GM18861 (cell line): ENCODE data around the gene RBM19.

Source experiments
- ATAC-seq: cut with Tn5 transposase; IDR thresholded peaks from one replicate; pipeline ENCODE4 v1.9.1; 2021; ENCODE audit not compliant: unreplicated experiment

The RBM19 gene

DNA sequence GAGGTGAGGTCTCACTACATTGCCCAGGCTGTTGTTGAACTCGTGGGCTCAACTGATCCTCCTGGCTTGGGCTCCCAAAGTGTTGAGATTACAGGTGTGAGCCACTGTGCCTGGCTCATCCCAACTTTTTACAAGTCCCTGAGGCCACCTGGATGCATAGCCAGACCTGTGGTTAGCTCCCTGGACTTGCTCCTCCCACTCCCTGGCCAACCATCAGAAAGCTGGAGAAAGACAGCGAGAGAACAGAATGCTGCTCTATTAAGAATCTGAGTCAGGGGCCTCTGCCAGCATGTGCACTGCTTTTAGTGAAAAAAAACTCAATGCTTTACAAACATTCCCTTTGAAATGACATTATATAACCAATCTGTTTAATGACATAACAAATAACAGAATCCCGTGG is 78.2 kb downstream of the RBM19 start:
- no peak for ATAC-seq

DNA sequence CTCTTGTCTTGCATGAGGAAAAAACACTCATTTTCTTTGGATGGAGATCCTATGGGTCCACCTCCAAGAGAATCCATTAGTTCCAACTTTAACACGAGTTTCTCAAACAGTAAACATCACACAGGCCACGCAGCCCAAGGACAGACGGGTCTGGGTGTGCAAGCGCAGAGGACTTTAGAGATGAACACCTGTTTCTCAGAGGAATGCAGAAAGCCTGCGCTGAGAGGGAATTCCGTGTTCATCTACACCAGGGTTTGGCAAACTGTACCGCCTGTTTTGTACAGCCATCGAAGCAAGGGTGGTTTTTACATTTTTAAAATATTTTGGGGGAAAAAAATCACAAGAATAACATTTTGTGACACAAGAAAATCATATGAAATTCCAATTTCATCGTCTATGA is 79.4 kb downstream of the RBM19 start:
- no peak for ATAC-seq

DNA sequence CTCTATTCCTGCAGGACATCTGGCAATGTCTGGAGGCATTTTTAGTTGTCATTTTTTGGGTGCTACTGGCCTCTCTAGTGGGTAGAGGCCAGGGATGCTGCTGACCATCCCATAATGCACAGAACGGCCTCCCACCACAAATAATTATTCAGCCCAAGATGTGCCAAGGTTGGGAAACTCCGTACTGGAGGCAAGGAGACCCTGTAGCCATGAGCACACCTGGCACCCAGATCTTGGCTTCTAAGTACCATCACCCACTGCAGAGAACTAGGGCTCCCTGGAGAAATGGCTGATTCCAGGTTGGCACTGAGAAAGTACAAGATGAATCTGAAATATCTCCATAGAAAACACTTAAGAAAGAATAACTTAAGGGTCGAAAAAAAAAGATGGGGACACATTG is 81.7 kb downstream of the RBM19 start:
- ATAC-seq: no peak

DNA sequence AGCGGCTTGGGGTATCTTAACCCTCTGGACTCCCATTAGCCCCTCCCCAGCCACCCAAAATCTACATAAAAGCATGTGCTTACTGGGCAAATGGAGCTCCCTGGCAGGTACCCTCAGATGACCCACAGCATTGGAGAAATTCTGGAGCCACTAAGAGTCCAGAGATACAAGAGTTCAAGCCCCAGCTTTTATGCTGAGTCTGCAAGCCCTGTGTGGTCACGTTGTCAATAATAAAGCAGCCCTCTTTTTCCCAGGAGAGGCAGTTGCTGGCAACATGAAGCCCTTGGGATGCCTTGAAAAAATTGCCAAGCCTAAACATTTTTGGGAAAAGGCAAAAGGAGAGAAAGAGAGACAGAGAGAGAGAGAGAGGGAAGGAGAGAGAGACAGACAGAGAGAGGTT is 83.4 kb downstream of the RBM19 start:
- ATAC-seq: no peak

DNA sequence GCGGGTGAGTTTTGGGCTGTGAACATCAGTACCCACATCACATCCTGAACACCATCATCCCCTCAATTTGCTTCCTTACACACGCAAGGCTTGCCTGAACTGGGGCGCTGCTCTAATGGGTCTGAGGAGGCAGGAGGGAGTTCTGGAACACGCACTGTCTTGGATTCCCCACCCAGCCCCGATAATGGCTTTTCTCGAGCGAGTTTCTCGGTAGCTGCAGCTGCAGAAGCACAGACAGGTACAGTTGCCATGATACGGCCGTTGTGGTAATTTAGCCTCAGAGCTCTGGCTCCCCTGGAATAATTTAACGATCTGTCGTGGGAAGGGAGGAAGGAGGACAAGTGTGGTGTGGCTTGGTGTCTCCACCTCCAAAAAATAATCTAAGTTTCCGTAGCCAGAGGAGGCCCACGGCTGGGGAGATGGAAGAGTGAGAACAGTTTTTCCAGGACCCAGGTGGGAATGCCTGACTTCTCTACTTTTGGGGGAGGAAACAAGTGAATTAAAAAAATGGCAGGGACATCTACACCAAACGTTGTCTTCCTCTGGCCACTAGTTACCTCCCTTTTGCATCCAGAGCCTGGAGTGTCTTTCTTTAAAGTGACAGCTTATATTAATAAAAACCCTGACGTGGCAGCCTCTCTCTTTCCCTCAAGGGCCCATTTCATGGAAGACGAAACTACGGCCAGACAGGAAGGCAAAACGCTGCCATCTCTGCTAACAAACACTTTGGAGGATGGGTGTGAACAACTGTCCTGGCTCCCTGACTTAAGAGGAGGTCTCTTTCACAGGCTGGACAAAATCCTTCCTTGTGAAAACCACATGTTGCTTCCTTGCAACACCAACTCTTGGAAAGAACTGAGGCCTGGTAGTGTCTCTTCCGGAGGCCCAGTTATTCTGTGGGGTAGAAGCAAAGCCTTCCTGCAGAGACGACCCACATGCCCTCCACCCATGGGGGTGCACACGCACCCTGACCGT is 84.8 kb downstream of the RBM19 start:
- no peak for ATAC-seq

DNA sequence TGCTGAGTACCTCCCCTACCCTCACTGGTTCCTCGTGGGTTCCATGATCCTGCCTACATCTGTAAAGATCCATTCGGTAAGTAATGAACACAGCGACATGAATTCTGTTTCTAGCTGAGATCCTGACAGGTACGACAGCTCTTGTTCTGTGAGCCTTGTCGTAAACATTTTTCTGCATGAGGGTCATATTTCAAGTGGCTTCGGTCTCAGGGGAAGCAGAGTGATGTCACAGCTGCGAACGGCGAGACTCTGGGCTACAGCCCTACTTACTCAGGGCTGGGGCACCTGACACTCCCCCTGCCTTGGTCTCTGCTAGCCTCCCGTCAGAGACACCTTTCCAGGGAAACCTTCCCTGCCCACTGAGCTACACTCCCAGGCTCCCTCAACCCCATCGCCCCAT is 85.8 kb downstream of the RBM19 start:
- ATAC-seq: no peak

DNA sequence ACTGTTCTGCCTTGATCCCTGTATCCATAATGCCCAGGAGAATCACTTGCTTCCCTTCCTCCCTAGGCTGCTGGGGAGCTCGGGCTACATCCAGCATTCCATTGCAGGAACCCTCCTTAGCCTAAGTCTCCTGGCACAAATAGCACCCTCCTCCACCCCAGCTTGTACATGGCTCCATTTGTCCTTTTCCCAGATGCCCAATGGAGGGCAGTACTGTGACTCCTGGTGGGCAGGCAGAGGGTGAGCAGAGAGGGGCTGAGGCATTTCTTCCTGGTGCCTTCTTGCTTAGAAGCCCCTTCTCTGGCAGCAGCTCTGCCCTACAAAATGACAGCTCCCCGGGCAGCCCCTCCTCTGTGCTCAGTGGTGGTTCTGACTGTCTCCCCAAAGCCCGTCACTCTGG is 86.5 kb downstream of the RBM19 start:
- ATAC-seq: no peak

DNA sequence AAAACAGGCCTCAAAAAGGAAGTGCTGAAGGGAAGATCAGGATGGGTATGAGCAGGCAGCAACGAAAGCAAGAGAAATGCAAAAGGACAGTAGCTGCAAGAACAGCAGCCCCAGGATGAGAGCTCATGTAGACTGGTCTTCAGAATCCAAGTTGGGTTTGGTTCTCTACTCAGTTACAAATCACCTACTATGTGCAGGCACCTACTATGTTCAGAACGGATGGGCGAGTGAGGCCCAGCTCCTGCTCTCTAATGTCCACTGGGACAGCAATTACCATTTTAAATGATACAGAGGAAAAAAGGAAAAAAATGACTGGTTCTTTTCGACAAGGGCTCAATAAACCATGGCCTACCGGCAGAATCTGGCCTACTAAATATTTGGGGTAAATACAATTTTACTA is 88.5 kb downstream of the RBM19 start:
- no peak for ATAC-seq

DNA sequence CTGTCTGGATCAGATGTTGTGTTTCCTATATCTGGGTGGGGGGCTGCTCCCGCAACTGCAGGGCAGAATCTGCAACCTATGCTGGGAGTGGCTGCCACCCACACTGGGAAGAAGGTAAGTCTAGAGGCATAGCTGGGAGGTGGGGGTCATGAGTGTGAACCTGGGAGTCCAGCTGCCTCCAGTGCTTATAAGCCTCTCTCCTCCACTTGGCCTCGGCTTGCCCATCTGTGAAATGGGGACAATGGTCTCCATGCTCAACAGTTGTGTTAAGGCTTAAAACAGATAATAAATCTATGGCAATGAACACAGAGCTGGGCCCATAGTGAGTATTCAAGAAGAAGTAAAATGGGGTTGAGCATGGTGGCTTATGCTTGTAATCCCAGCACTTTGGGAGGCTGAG is 90.0 kb downstream of the RBM19 start:
- ATAC-seq: no peak

DNA sequence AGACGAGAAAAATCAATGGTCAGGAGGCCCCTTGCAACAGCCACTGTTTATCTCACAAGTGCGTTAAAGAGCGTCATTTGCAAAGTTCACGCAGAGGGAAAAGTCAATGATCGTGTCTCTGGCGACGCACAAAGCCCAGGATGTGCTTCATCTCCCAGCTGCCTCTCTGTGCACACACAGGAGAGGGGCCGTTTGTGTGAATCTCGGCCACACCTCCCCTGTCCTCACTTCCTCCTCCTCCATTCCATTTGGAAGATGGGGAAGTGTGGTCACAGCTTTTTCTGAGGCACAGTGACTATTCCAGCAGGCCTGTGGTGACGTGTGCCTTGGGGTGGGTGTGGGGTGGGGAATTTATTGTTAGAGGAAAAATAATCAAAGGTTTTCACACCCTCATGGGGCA is 90.4 kb downstream of the RBM19 start:
- no peak for ATAC-seq

DNA sequence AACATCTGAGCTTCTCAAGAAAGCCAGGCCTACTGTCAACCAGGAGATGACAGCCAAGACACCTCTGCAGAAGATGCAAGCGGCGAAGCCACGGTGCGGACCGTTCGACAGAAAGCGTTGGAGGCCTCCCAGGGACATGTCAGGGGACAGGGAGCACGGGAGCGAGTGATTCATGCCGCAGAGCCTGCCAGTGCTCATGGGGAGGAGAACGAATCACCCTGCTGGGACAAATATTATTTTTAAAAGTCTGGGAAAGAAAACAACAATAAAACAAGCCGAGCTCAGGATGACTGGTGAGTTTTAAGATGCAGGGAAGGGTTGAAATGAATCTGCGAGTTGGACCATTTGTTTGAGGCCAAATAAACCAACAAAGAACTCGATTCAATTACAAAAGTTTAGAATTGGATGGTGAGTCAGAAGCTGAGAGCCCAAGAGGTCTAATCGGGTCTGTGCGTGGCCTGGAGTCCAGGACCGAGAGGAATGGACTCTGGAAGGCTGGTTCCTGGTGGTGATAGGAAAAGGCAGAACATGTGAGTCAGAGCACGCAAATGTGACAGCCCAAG is 91.0 kb downstream of the RBM19 start:
- ATAC-seq: no peak

DNA sequence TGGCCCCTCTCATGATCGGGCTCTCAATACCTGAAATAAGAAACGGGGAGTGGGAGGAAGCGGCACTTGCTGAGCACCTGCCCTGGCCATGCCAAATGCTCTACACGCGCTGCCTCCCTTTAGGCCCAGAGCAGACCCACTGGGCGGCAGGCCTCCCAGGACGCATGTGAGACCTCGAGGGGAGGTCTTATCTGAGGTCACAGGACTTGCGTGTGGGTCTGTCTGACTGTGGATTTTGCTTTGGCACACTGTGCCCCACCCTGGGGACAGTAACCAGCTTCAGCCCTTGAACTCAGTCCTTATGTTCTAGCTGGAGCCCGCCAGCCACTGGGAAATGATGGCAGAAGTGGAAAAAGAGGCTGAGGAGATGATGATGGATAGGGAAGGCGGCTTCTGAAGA is 91.8 kb downstream of the RBM19 start:
- no peak for ATAC-seq

DNA sequence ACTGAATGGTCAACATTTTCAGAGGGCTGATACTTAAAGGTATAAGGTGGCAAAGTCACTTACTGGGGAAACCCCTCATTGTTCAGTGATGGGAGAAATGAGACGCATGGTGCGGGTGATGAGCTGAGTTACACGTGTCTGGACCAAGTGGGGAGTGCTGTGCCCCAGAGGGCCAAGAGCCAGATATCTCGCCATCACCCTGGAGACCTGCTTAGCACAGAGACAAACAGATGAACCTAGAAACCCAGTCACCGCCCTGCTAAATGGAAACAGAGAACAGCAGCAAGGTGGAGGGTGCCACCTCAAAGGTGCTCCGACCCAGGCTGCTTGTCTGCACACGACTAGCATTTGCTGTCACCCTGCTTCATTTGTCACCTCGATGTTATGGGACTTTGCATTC is 92.4 kb downstream of the RBM19 start:
- no peak for ATAC-seq

DNA sequence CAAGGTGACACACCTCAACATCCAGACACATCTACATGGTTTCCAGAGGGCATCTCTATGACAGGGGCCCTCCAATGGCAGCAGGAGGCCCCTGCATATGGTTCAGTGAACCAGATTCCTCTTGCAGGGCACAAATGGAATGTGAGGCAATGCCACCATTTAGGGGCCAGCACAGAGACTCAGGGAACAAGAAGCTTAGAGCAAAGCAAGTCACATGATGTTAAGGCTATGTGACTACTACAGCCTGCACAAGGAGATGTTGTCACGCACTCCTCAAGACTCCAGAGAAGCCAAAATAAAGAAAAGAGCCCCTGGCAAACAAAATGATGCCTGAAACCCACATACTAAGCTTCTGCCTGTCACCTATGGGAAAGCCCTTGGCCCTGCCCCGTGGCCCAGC is 95.2 kb downstream of the RBM19 start:
- no peak for ATAC-seq

DNA sequence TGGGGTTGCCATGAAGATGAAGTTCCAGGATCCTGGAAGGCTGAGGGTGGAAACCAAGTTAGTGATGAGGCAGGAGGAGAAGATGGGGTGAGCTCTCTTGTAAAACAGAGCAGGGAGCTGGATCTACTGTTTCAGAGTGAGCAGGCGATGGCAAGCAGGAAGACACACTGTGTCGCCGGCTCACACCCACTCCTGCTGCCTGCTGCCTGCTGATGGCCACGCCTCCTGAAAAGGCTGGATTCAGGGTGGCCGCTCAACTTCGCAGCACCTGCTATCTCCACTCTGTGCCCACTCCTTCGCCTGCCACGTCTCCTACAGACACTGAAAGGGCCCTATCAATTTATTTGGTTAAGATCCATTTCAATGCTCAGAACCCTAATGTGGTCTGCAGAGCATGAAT is 96.1 kb downstream of the RBM19 start:
- no peak for ATAC-seq

DNA sequence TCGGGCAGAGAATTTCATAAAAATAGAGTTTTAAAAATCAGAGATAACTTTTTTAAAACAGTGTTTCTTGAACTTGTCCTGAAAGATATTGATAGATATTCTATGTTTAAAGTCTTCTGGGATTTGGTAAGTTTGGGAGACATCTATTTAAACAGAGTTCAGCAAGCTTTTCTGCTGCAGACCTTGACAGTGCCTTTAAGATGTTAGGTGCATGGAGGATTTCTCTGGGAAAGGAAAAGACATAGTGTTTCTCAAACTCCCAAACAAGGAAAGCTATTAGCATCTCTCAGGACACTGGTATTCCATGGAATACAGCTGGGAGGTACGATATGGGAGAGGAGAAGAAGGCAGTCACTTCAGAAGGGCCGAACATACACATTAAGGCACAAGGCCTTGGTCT is 97.8 kb downstream of the RBM19 start:
- ATAC-seq: no peak

DNA sequence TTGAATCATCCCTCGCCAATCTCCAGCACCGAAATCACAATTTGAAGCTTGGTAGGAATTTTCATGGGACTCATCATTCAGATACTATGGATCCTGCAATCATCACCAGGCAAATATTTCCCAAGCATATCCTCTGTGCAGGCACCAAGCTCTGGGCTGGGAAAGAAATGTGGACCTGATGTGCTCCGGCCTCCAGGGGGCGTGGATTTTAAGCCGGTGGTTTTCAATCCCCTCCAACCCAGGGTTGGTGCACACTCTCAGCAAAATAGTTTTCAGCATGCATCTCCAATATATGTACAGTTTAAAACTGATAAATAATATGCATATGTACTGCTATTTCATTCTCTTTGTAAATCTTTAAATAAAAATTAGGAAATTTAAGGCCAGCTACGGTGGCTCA is 98.9 kb downstream of the RBM19 start:
- ATAC-seq: no peak

DNA sequence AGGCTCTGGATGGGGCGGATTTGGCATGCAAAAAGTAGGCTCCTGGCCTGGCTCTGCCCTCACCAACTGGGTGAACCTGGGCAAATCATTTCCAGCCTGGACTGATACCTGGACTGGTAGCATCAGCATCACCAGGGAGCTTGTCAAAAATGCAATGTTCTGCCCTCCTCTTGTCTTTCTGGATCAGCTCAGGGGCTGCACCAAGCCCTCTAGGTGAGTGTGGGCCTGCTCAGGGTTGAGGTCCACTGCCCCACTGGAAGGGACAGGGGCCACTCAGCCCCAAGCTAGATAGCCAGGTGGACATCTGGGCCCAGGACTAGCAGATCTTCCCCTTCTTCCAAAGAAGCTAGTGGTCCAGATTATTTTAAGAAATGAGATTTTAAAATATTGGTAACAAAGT is 99.6 kb downstream of the RBM19 start:
- no peak for ATAC-seq

DNA sequence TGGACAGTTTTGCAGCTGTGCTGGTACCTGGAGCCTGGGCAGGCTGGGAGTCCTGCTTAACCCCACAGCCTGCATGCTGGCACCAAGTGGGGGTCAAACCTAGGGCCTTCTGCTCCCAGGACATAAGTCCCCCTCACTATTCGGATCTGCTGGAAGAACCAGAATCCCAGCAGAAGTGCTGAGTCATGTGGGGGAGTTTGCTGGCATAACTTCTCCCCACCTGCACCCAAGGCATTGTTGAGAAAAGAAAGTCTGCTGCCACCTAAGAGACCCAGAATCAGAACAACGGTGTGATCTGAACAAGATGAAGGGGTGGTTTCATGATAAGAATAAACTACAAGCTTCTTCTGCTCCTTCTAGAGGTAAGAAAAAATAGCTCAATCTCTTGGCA is 102.7 kb downstream of the RBM19 start:
- ATAC-seq: no peak

DNA sequence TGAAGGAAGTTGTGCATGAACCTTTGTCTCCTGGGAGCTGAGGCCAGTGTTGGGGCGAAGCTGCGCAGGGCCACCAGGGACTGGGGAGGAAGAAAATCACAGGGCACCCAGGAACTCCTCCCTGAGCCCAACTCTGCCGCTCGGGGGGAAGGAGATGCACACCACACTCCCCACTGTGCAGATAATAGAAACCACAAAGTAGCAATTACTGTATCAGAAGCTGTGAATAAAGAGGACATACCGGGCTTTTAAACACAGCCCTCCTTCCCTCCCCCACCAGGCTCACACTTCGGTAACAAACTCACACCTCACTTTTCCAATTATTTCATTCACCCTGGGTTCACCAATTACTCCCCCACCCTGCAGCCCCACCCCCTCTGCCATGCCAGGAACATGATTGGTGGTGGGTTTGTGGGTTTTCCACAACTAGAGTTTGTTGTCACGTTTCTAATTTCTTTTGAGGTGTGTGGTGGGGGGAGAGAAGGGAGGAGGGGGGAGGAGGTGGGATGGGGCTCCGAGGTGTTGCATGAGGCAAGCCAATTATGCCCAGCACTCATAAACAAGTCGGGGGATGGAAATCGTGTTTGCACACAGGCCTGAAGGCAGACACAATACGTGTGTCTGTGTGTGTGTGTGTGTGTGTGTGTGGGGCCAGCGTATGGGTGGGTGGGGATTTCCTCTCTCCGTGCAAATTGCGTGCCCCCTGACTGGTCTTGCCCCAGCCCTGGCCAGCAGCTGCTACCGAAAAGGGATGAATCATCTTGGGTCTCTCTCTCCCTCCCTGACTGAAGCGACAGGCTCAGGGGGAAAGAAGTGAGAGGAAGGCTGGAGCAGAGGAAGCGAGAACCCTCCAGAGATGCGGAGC is 103.3 kb downstream of the RBM19 start:
- no peak for ATAC-seq

DNA sequence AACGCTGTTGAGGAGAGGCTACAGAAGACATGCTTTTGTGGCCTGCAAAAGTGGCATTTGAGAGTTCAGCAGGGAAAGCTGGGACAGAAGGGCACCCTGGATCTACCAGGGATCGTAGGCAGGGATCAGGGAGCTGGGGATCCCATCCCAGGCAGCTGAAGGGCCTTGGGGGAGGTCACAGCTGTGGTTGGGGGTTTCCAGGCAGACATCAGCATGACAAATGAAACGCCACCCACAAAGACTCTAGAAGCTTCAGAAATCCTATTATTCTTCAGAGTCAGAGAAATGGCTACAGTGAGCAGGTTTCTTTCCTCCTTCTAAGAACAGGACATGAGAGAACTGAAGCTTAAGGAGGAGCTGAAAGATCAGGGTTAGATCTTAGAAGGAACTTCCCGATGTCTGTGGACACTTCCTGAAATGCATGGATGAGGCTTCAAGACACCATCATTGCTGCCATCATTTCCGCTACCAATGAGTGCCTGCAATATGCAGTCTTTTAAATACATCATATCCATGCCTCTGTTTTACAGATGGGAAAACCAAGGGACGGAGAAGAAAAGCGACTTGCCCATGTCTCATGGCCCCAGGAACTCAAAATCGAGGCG is 104.3 kb downstream of the RBM19 start:
- no peak for ATAC-seq
